ENCODE results near the gene NKX3-2.

DNA sequence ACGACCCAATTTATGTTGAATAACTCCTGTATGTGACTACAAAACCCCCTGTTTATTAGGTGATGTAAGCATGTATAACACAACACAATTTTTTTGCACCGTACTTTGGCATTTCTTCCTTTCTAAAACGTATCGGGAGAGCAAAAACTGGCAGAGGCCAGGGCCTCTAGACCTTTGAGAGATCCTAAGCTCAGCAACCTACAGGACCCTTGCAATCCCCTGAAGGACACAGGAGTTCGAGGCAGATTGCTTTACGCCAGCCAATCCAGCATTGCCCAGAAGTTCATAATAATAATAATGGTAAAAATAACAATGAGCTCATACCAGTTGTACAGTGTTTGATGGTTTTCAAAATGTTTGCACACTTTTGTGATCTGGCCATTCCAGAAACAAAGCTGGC is 7.7 kb downstream of the NKX3-2 start:
- TF ChIP-seq, protein P1, sequence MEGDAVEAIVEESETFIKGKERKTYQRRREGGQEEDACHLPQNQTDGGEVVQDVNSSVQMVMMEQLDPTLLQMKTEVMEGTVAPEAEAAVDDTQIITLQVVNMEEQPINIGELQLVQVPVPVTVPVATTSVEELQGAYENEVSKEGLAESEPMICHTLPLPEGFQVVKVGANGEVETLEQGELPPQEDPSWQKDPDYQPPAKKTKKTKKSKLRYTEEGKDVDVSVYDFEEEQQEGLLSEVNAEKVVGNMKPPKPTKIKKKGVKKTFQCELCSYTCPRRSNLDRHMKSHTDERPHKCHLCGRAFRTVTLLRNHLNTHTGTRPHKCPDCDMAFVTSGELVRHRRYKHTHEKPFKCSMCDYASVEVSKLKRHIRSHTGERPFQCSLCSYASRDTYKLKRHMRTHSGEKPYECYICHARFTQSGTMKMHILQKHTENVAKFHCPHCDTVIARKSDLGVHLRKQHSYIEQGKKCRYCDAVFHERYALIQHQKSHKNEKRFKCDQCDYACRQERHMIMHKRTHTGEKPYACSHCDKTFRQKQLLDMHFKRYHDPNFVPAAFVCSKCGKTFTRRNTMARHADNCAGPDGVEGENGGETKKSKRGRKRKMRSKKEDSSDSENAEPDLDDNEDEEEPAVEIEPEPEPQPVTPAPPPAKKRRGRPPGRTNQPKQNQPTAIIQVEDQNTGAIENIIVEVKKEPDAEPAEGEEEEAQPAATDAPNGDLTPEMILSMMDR (conservative IDR thresholded peaks at IDR 0.05; ENCODE audit: low read depth, low read length) = no peak
- no peak for TF ChIP-seq EZH2 (IDR thresholded peaks at IDR 0.05; ENCODE audit: borderline replicate concordance, low read depth, low read length, poor library complexity, severe bottlenecking)

All from A673 (cell line).